GM19452 (cell line): ENCODE measurements around the gene RALBP1.

Experiments used
- ATAC-seq: cut with Tn5 transposase; IDR thresholded peaks from one replicate; pipeline ENCODE4 v1.9.1; 2021; ENCODE audit not compliant: unreplicated experiment

RALBP1 gene

DNA sequence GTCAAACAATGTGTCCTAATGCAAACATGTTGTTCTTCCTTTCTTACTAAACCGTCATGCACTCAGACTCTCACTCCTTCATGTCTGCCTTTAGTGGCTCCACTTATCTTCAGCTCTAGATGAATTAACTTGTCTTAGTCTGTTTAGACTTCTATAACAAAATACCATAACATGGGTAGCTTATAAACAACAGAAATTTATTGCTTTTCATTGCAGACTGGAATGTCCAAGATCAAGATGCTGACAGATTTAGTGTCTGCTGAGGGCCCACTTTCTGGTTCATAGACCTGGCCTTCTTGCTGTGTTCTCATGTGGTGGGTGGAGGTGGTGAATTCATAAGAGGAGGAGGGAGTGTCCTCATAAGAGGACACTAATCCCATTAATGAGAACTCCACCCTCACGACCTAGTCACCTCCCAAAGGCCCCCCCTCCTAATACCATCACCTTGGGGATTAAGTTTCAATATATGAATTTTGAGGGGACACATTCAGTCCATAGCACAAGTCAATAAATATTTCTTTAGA lies 32.3 kb downstream of the RALBP1 start:
- ATAC-seq = no peak

DNA sequence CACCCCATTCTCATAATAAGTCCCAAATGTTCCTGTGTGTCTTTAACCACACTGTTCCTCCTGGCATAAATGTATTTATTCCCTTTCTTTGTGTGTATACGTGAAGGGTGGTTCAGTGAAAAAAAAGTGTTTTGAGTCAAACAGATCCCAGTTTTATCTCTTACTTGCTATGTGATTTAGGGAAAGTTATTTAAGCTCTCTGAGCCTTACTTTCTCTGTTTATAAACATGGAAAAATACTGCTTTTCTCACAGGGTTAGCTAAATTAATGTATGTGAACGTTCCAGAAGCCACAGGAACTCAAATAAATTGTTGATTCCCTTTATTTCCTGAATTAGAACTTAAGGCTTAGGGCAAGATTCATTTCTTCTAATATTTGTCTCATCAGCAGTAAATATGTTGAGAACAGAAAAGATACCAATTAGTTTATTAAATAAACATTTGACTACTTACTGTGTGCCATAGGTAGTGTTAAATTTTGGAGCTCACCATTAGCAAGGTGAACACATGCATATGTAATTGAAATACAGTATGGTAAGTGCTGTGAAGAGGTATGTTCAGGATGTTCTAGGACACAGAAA lies 33.2 kb downstream of the RALBP1 start:
- no peak for ATAC-seq

DNA sequence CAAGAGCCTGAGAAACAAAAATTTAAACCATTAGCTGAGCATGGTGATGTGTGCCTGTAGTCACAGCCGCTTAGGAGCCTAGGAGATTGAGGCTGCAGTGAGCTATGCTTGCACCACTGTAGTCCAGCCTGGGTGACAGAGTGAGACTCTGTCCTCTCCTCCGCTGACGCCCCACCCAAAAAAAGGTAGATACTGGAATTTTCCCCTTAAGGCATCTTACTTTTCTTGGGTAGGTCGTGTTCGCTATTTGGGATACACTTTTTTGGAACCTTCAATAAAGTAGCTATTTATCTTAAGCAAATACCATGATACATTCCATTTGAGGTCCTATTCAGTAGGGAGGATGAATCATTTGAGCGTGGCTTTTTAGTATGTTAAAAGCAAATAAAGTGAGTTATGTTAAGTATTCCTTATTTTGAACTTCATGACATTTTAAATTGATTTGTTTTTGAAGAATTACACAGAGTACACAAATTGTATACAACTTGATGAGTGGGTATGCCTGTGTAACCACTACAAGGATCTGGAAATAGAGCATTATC lies 38.7 kb downstream of the RALBP1 start:
- ATAC-seq = no peak

DNA sequence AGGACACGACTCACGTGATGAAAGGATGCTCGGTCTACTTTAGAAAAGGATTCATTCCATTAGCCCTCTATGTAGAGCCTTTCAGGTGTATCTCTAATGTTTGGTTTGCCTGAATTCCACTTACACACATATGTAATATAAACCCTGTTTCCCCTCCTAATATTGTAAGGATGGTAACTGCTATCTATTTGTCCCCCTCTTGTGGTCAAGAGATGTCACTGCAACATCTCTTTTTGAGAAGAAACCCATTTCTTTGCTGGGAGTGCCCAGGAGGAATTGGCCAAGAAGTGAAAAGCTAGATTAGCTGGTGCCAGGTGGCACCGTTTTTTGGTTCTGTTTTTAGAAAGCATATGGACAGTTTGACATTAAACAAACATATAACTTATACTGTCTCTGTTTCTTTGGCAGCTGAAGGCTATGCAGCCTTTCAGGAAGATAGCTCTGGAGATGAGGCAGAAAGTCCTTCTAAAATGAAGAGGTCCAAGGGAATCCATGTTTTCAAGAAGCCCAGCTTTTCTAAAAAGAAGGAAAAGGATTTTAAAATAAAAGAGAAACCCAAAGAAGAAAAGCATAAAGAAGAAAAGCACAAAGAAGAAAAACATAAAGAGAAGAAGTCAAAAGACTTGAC lies 41.2 kb downstream of the RALBP1 start:
- no peak for ATAC-seq

DNA sequence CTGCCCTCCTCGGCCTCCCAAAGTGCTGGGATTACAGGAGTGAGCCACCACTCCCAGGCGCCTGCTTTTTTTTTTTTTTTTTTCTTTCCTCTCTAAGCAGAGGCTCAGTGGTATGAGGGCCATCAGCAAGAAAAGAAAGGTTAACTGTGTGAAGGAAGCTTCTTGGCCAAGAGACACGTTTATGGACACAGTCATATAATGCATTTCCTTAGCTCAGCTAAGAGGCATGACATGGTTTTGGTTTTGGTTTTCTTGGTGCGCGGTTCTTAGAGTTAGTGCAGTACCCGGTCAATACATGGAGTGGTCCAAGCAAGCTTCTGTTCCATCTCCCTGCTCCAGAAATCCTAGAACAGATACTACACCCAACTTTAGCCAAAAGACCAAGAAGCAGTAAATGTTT lies 42.6 kb downstream of the RALBP1 start:
- no peak for ATAC-seq

DNA sequence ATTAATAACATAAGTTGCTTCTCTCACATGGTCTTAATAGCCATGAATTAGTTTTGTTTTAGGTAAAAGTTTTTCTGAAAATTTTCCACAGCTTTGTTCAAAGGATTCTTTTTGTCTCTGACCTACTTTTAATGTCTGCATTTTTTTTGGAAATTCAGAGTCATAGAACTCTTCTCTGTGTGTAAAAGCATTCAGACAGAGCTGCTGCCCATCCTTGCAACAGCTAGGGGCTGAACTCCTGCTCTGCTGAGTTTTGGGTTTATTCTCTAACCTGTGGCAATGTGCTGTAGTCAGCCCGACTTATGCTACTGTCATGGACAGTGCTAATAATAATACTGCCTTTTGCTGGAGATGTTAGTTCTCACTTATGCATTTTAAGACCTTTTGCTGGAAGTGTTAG lies 44.1 kb downstream of the RALBP1 start:
- ATAC-seq = no peak

DNA sequence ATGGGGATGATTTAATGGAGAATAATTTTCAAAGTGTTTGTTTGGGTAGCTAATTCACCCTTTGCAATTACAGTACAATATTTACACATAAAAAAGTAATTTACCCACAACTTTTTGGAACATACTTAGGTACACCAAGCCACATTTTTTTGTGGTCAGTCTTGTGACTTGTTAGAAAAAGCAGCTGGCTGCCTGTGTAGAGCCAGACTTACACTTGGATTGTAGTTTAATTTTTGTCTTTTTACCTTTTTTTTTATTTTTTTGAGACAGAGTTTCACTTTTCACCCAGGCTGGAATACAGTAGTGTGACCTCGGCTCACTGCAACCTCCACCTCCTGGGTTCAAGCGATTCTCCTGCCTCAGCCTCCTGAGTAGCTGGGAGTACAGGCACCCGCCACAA lies 45.4 kb downstream of the RALBP1 start:
- no peak for ATAC-seq

DNA sequence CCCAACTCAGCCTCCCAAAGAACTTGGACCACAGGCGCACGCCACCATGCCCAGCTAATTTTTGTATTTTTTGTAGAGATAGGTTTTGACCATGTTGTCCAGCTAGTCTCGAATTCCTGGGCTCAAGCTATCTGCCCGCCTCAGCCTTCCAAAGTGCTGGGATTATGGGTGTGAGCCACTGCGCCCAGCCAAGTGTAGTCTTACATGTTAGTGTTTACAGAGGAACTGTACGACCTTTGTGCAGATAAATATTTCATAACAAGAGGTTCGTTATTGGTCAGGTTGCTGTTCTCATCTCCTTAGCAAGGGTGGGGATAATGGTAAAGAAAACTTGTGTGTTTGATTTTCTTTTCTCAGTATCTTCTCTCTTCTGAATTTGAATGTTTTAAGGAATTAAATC lies 46.5 kb downstream of the RALBP1 start:
- no peak for ATAC-seq

DNA sequence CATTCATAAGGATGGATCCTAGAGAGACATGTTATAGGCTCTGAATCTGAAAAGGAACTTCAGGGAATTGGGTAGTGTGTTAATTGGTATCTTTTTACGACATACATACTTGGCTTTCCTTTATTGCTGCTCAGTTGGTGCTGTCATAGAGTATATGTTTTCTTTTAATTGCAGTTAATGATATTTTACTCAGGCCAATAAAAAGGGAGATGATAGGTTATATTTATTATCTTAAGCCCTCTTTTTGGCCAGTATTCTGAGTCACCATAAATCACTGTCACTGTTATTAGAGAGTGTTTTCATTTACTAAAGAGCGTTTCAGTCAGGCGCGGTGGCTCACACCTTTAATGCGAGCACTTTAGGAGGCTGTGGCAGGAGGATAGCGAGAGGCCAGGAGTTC lies 47.6 kb downstream of the RALBP1 start:
- ATAC-seq = no peak

DNA sequence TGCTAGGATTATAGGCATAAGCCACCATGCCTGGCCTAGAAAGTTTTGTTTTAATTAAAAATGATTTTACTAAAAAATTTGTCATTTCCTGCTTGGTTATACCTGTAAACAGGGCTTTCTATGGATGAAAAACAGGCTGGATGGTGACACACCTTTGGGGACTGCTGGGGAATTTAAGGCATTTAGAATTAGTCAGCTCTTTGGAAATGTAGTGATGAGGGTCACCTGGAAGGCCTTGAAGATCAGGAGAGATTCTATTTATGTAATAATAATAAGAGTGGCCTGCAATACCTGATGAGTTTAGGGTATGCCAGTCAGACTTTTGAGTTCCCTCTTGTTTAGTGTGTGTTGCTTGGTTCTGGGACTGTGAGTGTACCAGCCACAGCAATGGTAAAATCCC lies 51.1 kb downstream of the RALBP1 start:
- ATAC-seq = no peak

DNA sequence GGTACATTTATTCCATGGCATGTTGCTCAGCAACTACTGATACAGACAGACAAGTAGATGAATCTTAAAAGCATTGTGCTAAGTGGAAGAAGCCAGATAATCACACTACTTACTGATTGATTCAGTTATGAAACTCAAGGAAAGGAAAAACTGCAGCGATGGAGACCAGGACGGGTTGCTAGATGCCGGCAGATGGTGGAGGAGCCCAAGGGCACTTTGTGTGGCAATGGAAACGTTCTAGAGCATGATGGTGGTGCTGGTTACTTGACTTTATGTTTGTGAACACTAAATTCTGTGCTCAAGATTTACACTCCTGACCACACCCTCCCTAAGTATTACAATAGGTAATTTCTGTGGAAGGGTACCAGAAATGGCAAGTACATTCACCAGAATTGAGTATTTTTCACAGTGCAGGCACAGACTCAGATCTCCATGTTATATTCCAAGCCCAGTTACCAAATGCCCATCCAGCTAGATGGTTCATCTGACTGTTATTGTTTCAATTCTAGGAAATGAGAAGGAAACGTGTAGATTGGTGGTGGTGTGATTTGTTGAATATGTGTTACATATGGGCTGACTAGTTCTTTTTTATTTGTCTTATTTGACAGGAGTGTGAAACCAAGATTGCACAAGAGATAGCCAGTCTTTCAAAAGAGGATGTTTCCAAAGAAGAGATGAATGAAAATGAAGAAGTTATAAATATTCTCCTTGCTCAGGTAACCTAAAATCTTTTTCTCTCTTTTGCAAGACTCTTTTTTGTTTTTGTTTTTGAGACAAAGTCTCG lies 55.1 kb downstream of the RALBP1 start:
- ATAC-seq = no peak

DNA sequence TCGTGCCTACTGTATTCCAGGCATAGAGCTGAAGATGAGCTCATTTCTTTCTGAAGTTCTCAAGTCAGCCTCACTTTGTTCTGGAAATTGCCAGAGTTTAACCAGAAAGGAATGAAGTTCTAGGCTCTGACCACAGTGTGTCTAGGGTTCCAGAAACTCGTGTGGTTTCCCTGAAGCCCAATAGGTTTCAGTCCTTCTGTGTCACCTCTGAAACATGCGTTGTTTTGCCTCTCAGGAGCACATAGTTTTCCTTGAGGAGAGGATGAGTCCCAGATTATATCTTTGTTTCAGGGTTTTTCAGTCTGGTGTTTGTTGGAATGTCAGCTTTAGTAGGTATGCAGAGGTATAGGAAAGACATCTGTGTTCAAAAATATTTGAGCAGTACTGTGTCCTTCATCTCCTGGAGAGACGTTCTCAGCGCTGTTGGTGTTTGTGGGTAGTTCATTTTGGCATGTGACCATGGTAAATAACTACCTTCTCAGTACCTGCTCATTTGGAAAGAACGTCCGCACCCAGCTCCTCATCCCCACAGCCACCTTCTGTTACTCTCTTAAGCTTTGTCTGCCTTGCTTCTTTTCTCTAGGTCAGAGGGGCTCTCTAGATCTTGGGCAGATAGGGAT lies 56.6 kb downstream of the RALBP1 start:
- no peak for ATAC-seq

DNA sequence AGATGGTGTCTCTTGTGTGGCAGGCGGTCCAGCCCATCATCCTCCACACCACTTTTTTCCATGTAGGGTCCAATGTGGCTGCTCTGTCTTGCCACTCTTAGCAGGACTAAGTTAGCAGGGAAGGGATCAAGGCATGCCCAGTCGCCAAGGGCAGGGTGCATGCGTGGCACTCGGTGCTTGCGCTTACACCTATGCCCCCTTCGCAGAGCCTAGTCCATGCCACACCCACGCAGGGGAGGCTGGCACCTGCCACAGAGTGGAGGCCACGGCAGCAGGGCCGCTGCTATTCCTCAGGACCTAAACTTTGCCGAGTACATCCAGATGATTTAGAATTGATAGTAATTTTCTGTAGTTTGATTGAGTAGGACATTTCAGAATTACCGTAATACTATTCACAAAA lies 59.5 kb downstream of the RALBP1 start:
- no peak for ATAC-seq

DNA sequence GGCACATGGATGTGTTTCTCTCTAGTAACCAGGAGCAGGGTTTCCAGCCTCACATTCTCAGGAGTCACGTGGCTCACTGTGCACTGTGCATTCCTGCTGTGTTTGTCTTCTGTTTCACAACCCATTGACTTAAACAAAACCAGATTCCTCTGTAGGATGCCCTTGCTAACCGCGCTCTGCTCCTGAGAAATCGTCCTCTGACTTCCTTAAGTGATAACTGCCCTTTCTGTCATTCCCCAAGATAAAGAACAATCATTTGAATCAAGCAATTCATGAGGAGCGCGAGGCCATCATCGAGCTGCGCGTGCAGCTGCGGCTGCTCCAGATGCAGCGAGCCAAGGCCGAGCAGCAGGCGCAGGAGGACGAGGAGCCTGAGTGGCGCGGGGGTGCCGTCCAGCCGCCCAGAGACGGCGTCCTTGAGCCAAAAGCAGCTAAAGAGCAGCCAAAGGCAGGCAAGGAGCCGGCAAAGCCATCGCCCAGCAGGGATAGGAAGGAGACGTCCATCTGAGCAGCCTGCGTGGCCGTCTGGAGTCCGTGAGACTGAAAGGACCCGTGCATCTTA lies 60.2 kb downstream of the RALBP1 start:
- ATAC-seq = no peak

DNA sequence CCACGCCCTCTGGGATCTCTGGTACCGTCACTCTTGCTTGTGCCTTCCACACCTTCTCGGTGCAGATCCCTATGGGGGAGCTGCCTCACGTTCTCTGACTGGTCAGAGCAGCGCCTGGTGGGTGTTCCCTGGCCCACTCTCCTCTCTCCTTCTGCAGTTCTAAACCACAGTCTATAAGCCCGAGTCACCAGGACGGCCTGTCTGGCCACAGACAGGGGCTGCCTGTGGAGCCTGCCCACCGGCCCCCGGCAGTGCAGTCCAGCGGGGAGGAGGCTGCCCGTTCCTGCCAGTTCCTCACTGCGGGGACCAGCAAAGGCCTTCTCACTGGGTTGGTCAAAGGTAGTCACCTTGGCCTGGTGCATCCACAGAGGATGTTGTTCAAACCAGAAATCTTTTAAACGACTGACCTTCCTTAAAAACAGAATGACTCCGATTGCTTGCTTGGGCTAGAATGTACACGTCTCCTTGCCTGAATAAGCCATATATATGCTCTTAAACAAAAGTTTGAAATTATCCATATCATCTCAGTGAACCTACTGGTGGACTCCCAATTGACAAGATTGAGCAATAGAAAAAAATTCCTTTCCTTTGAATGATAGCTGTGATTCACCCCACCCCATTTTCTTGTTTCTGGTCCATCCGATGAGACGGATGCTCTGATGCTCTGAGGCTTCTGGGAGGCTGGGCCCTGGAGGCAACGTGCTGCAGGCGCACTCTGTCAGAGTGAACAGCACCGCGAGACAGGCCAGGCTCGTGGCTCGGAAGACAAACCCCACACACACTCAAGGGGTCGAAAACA lies 61.2 kb downstream of the RALBP1 start:
- no peak for ATAC-seq

DNA sequence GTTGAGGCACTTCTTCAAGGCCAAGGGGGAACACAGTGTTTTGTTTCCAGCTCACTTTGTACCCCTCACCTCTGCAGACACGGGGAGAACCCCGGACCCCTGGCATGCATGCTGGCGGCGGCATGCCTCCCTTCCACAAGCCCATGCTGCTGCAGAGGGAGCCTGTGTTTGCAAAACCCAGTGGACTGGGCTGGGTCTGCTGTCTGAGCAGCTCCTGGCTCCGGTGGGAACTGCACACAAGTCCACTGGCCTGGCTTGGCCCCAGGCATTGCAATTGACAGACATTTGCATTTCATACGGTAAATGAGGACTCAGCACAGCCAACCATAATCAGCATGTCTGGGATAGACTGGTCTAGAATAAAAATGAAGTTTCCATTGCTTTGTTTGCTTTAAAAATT lies 62.4 kb downstream of the RALBP1 start:
- ATAC-seq = no peak

DNA sequence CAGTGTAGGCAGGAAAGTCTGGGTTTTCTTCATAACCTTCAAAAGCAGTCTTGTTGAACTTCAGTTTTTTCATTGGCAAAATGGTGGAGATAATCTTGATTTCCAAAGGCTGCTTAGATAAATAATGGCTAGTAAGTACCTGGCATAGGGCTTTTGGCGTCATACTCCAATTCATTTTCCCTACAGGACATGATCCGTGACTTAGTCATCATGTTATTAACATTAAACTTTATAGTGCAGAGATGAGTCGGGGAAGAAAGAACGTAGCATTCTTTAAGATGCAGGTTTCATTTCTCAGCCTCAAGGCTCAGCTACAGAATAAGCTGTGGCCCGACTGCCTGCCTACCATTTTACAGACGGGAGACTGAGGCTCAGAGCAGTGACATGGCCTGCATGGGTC lies 64.0 kb downstream of the RALBP1 start:
- ATAC-seq = no peak

DNA sequence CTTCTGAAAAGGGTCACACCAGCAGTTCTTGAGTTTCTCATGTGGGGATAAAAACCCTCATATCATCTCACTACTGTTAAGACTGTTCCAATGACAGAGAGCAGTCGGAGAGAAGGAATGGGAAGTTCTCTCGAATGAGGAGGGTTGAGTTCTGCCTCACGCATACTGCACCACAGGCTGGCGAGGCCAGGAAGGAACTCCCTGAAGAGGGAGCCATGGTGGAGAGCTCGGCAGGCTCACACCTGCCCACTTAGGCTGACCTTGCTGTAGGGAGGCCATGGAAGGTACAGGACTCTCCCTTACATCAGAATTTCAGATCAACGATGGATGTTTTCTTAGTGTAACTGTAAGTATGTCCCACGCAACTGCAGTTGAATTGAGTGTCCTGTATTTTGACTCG lies 64.6 kb downstream of the RALBP1 start:
- ATAC-seq = no peak

DNA sequence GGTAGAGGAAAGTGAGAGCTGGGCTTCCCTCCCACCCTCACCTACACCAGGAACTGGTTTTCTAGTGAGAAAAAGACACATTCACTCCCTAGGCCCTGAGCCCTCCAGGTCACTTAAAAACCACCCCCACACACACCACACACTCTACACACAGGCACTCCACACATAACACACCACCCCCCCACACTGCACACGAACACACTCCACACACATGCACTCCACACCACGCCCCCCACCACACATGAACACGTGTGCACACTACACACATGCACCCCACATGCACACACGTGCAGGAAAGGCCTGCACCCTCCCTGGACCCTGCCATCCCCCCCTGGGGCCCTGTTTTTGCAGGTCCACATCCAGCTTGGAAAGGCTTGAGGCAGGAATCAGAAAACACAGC lies 67.6 kb downstream of the RALBP1 start:
- no peak for ATAC-seq

DNA sequence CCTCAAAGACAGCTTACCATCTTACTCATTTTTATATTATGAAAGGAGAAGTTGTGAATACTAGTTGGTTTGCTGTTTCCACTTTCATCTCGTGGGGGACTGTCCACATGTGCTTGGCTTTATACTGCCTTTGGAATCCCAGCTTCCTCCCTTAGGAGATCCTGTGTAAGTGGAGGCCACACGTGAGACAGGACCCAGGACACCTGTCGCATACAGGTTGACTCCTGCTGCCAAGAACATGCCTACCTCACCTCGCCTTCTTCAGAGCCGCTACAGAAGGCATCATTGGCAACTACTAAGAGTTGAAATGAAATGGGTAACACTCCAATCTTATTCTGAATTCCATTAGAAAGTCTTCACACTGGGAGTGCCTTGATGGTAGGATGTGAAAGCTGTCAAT lies 69.7 kb downstream of the RALBP1 start:
- no peak for ATAC-seq
